ENCODE data around the gene LGR4.
"Not testable (repeated sequence)": the region's sequence is repeated elsewhere in the genome, so short reads cannot be mapped to it uniquely, and the experiment has no call there.

- not testable (repeated sequence) for TF ChIP-seq EZH2 (IDR thresholded peaks at IDR 0.05; ENCODE audit: insufficient read depth, poor library complexity, severe bottlenecking); EZH2phosphoT487 (IDR thresholded peaks at IDR 0.05; ENCODE audit: insufficient read depth, low read depth)
Measured at GRCh38 chr11:27334764-27335163, 137.8 kb downstream of the LGR4 start.
